Astrocyte of the spinal cord (primary cell): ENCODE results near the gene NPAS3.

Source experiments
- DNase-seq: peaks from one replicate; pipeline ENCODE4 v3.0.0; 2011; ENCODE audit warnings: low read depth, low spot score
- H3K4me3 ChIP-seq: 2 replicates; pipeline ENCODE4 v1.5.1; 2011; ENCODE audit warnings: low read depth, mild to moderate bottlenecking, low read length, moderate library complexity
- CTCF ChIP-seq: IDR thresholded peaks from 2 replicates; pipeline ENCODE4 v1.5.1; 2012; ENCODE audit warnings: low read depth, mild to moderate bottlenecking, low read length, inconsistent platforms
- in situ Hi-C: cut with HindIII; loops from 2 replicates; pipeline ENCODE4 v1.10.0; 2017; ENCODE audit warnings: low sequenced_read_pairs

Gene NPAS3

GRCh38 chr14:32906672-32907071 is 32.0 kb upstream of the NPAS3 start:
- no peak overlapping the region for H3K4me3 ChIP-seq
- in situ Hi-C loops = no loop called here
- TF ChIP-seq CTCF = no peak
- no peak for DNase-seq

GRCh38 chr14:32908196-32909084 is 30.2 kb upstream of the NPAS3 start:
- no peak overlapping the region for H3K4me3 ChIP-seq
- in situ Hi-C loops = no loop called here
- DNase-seq = no peak
- TF ChIP-seq CTCF = no peak

GRCh38 chr14:32913725-32914124 is 25.0 kb upstream of the NPAS3 start:
- in situ Hi-C loops = no loop called here
- no peak overlapping the region for H3K4me3 ChIP-seq
- DNase-seq = peak; percentile 39
- peak; percentile 49 for TF ChIP-seq CTCF

GRCh38 chr14:32914391-32914790 is 24.3 kb upstream of the NPAS3 start:
- DNase-seq = no peak
- in situ Hi-C loops = no loop called here
- no peak overlapping the region for H3K4me3 ChIP-seq
- no peak for TF ChIP-seq CTCF

- no peak for DNase-seq
- in situ Hi-C loops = no loop called here
Observed at GRCh38 chr14:32920696-32921276, 17.9 kb upstream of the NPAS3 start.

GRCh38 chr14:32925439-32925838 is 13.2 kb upstream of the NPAS3 start:
- in situ Hi-C loops = no loop called here
- TF ChIP-seq CTCF = no peak
- DNase-seq = no peak
- H3K4me3 ChIP-seq = no peak overlapping the region

More at GRCh38 chr14:32920696-32921276, 17.9 kb upstream of the NPAS3 start:
- TF ChIP-seq CTCF = no peak
- H3K4me3 ChIP-seq = no peak overlapping the region
